Prostate gland (tissue), 2 donors: Measurements from ENCODE around the gene PARVB.

Source experiments
- POLR2A ChIP-seq: fragments of 450-650 bp; IDR thresholded peaks from one replicate; pipeline ENCODE4 v1.6.1; 2016; ENCODE audit warnings: antibody characterized with exemption, mild to moderate bottlenecking
- TF ChIP-seq, protein P1 (sequence below), 4 experiments: fragments of 200-600 bp in 2 of 4; fragments of 450-650 bp in 2 of 4; sonication (generic) in 2 of 4; IDR thresholded peaks; 1 replicate in 3 of 4; 2 replicates in 1 of 4; pipeline ENCODE4 v1.5.1; 2016 to 2019; ENCODE audit warnings: antibody characterized with exemption in 4 of 4, mild to moderate bottlenecking in 2 of 4, moderate library complexity in 2 of 4

DNA sequence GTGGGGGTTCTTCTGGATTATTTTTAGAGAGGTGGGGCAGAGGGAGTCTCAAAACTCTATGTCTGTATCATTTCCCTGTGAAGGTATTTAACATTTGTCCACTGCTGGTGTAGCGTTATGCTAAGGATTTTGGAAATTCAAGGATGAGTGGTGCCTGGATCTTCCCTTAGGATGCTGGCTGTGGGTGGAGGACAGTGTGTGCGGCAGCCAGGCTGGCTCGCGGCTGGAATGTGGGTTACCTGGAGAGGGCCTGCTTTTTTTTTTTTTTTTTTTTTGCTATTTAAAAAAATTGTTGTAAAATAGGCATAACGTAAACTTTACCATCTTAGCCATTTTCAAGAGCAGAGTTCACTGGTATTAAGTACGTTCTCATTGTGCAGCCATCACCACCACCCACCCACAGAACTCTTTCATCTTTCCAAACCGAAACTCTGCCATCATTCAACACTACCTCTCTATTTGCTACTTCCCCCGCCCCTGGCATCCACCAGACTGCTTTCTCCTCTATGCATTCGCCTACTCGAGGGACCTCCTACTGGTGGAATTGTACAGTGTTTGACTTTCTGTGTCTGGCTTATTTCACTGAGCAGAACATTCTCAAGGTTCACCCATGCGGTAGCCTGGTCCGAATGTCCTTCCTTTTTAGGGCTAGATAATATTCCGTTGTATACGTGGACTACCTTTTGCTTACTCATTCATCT, 67.1 kb downstream of the PARVB start:
- TF ChIP-seq, protein P1, sequence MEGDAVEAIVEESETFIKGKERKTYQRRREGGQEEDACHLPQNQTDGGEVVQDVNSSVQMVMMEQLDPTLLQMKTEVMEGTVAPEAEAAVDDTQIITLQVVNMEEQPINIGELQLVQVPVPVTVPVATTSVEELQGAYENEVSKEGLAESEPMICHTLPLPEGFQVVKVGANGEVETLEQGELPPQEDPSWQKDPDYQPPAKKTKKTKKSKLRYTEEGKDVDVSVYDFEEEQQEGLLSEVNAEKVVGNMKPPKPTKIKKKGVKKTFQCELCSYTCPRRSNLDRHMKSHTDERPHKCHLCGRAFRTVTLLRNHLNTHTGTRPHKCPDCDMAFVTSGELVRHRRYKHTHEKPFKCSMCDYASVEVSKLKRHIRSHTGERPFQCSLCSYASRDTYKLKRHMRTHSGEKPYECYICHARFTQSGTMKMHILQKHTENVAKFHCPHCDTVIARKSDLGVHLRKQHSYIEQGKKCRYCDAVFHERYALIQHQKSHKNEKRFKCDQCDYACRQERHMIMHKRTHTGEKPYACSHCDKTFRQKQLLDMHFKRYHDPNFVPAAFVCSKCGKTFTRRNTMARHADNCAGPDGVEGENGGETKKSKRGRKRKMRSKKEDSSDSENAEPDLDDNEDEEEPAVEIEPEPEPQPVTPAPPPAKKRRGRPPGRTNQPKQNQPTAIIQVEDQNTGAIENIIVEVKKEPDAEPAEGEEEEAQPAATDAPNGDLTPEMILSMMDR (IDR thresholded peaks at IDR 0.05) = no peak
- no peak for TF ChIP-seq POLR2A
